Astrocyte (in vitro differentiated cells and primary cell): ENCODE measurements around the gene CTBP2.

ENCODE experiments used
- EZH2 ChIP-seq: IDR thresholded peaks from 2 replicates; pipeline ENCODE4 v1.6.1; 2012; ENCODE audit warnings: mild to moderate bottlenecking, low read length, inconsistent platforms; ENCODE audit not compliant: insufficient read depth
- TF ChIP-seq, protein P1 (sequence below): IDR thresholded peaks from 2 replicates; pipeline ENCODE4 v1.5.1; 2011; ENCODE audit warnings: low read depth, mild to moderate bottlenecking, inconsistent platforms, low read length, moderate library complexity; ENCODE audit not compliant: insufficient read depth

DNA sequence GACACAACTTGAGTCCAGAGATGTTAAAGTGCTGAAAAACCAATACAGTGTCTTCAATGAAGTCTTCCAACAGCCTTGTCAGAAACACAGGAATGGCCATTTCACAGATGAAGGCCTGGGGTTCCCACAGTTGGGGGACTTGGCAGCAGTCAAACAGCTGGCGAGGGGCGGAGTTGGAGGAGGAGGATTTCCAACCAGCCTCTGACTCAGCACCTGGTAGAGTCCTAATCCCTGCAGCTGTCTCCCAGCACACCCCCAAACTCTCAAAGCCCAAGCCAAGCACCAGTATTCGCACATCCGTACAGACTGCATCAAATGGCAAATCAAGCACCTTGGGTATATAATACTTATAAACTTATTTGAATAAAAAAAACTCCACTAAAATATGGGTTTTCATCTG lies 28.0 kb downstream of the CTBP2 start:
- TF ChIP-seq, protein P1, sequence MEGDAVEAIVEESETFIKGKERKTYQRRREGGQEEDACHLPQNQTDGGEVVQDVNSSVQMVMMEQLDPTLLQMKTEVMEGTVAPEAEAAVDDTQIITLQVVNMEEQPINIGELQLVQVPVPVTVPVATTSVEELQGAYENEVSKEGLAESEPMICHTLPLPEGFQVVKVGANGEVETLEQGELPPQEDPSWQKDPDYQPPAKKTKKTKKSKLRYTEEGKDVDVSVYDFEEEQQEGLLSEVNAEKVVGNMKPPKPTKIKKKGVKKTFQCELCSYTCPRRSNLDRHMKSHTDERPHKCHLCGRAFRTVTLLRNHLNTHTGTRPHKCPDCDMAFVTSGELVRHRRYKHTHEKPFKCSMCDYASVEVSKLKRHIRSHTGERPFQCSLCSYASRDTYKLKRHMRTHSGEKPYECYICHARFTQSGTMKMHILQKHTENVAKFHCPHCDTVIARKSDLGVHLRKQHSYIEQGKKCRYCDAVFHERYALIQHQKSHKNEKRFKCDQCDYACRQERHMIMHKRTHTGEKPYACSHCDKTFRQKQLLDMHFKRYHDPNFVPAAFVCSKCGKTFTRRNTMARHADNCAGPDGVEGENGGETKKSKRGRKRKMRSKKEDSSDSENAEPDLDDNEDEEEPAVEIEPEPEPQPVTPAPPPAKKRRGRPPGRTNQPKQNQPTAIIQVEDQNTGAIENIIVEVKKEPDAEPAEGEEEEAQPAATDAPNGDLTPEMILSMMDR: no peak
- TF ChIP-seq EZH2: no peak
